GM21825 (cell line): Measurements from ENCODE around the gene CD300E.

Experiments
- ATAC-seq: cut with Tn5 transposase; IDR thresholded peaks from one replicate; pipeline ENCODE4 v1.9.1; 2021; ENCODE audit warnings: mild to moderate bottlenecking, moderate library complexity; ENCODE audit not compliant: unreplicated experiment

CD300E gene, protein sequence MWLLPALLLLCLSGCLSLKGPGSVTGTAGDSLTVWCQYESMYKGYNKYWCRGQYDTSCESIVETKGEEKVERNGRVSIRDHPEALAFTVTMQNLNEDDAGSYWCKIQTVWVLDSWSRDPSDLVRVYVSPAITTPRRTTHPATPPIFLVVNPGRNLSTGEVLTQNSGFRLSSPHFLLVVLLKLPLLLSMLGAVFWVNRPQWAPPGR

DNA sequence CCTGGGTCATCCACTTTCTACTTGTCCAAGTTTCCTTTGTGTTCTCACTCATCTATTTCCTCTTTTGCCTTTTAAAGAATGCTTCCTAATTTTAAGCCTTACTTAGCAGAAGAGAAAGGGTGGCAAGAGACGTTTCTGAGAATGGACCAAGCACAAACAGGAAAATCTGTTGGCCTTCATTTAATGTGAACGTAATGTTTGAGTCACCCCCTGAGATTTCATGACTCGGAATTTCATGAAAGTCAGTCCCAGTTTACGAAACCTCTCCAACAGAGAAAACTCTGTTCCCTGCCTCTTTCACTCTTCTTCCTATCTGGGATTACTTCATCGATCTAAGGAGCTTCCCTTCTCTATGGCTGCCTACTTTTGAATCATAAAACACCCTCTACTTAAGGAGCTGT lies at the start of gene CD300E:
Gene CD300E (minus strand): TSS at position 46 of the 401 bp plus-strand sequence. CDS start 117 bp downstream, outside the sequence.
- no peak for ATAC-seq

DNA sequence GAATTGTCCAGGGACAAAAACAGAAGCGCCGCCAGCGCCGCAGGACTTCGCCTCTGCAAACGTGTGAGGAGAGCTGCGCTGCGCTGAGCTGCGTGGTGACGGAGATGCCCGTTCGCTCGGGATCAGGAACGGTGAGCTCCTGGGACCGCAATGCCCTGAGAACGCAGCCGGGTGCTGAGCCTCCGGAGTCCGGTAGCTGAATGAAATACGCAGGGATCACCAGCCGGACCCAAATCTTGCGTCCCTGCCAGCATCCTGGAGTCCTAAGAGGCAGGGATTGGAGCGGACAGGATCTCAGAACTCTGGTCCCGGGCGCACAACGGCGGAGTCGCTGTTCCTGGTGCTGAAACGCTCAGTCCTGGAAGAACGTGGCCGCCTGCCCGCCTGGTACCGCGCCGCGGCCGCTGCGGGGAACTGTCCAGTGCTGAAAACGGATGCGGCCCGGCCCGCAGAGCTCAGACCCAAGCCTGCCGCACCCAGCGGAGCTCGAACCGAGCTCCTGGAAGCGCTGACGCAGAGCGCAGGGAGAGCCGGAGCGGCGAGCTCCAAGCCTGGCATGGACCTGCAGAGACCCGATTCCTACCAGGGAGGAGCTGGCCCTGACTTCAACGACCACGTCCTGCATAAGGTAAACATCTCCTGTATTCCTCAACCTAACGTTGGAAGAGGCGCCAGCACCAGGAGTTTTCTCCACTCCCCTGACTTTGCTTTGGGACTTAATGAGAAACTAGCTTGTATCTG lies 47.7 kb upstream of the CD300E start:
- ATAC-seq, result no peak

DNA sequence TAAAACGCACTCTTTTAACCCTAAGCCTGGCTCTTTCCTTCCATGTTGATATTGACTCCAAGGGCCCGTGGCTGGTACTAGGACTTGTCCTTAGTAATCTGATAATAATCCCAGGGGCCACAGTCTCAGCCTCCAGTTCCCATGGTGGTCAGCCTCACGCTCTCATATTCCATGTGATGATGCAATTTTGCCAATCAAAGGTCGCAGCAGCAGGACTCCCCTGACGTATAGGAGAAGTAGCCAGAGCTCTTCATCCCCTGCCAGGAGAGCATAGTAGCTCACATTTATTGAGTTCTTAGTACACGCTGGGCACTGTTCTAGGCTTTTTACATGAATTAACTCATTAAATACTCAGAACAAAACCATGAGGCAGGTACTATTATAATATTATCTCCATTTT lies 46.8 kb upstream of the CD300E start:
- no peak for ATAC-seq

DNA sequence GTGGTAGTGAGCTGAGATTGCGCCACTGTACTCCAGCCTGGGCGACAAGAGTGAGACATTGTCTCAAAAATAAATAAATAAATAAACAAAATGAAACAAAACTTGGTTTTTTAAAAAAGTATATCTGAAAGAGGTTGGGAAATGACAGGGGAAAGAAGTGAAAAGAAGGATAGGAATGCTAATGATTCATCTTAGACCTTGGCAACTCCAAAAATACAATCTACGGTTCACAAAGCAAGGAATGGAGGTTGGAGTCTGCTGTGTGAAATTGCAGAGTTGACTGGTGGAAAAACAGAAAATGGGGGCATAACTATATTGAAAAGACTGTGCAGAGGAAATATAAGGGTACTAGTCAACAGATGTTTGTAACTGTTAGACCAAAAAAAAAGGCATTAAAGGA lies 40.0 kb upstream of the CD300E start:
- ATAC-seq, result no peak

DNA sequence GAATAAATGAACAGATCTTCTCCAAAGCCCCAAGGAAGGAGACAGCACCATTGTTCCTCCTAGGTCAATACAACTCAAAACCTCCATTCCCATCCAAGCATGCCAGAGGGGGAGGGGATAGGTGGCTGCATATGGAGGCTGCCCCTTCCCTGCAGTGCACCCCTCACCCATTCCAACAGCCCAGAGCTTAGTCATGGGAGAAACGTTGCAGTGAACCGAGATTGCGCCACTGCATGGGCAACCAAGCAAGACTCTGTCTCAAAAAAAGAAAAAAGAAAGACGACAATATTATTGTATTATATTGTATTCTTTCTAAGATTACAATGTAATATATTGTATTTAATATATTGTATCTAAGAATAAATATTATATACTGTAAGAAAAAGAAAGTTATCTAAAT lies 36.4 kb upstream of the CD300E start:
- ATAC-seq, result no peak

DNA sequence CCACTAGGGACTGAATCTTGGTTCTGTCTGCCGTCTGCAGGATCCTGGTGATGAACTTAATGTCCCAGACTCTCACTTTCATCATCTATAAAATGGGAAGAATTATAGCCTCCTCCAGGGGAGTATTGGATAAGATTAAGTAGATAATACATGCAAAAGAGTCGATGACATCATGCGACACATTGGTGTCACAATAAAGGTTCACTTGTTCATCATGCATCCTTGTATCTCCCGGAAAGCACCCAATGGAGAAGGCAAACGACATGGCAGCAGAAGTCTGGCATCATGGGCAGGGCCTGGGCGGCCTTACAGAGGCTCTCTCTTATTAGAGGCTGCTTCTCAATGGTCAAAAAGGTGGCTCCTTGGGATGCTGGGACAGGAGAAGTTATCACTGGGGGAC lies 35.1 kb upstream of the CD300E start:
- no peak for ATAC-seq

DNA sequence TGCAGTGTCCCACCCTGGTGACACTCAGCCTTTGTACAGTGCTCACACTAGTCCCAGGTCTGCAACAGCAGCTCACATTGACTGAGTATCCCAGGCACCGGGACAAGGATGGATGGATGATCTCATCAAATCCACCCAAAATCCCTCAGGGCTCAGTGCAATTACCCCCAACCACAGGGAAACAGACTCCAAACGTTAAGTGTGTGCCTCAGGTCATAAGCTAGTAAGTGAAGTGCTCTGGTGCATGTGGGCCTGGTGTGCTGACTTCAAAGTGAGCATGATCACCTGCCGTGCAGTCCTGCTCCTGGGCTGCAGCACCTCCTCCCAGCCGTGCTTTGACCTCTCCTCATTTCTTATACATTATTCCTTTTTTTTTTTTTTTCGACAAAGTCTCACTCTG lies 31.2 kb upstream of the CD300E start:
- no peak for ATAC-seq

DNA sequence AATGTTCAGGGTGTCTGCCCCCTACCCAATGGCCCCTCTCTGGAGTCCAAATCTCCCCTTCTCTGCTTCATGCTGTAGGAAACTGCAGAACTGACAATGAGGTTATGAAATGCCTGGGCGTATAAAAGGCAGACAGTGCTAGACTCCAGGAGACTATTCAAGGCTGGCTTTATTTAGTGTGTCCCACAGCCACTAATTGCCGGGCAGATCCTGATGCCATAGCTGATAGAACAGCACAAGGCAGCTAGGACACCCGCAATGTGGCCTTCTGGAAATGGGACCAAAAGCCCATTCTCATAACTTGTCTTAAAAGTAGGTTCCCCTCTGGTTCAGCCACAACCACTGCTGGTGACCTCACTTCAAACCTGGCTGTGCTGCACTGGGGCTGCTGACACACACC lies 28.5 kb upstream of the CD300E start:
- ATAC-seq, result no peak

DNA sequence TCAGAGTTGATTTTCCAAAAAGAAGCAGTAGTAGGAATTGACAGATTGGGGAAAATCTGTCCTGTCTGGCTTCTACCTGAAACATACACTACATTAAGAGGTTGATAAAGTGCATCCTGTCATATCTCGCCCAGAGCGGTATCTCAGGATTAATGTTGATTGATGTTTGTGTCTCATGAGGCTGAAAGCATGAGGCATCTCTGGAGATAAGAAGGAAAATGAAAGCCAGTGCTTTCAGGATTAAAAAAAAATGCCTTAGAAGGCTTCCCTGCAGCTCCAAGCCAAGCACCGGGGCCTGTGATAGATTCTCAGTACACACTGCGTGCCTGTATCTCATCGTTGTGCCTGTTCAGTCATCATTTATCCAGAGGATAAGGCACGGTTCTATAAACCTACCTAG lies 26.4 kb upstream of the CD300E start:
- no peak for ATAC-seq

DNA sequence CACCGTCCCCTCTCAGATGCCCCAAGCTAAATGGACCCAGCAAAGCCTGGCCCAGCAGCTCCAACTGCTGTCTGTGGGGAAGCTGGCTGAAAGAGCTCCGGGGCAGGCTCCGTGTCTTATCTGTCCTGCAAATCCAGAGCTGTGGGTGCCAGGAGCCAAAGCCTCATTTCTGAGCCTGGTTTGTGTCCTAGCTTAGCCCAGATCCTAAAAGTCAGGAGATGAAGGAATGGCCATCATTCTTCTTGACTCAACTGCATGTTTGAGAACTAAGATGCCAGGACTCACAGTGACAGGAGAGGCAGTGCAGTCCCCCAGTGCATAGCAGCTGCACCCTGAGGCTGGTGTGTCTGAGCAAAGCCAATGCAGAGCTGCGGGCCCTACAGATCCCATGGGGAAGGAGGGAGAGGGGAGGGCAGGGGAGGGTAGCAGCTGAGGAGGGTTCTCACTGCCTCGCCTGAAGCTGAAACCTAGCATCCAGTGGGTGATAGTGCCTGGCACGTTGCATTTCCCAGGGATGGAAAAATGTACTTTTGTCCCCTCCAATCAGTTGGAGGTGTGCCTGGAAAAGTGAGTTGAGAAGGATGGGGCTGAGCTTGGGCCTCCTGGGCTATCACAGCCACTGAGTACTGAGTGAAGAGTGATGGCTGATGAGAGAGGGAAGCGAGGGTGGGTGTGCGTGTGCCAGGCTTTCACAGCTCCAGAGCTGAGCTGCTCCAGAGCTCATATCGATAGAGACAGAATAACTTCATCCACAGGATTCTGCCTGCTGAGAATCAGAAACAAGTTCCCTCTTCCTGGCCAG lies 24.5 kb upstream of the CD300E start:
- ATAC-seq, result no peak

DNA sequence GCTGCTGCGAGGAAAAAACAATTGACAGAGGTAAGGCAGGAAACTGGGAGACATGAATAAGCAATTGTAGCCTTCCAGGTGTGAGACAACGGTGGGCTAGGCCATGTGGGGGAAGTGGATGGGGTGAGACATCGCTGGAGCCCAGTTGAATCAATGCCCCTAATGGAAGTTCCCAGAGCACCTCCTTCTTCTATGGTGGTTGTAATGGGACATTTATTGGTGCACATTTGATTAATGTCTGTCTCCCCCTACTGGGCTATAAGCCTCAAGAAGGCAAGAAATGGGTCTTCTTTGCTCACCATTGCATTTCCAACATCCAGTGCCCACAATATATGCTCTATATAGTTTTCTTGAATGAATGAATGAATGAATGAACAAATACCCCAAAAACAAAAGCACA lies 22.7 kb upstream of the CD300E start:
- no peak for ATAC-seq

DNA sequence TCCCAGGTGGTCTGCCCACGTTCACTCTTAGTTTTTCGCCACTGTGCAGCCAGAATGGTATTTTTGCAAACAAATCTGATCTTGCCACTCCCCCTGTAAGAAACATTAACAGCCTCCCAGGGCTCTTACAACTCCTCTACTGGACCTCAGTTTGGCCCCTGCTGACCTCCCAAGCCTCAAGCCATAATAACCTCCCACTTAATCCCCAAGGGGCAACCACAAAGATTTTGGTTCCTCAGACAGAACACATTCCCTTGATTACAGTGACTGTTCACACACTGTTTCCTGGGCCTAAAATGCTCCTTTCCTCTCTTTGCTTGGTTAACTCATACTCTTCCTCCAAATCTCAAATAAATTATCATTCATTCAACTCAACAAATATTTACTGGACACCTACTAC lies 21.5 kb upstream of the CD300E start:
- ATAC-seq, result no peak

DNA sequence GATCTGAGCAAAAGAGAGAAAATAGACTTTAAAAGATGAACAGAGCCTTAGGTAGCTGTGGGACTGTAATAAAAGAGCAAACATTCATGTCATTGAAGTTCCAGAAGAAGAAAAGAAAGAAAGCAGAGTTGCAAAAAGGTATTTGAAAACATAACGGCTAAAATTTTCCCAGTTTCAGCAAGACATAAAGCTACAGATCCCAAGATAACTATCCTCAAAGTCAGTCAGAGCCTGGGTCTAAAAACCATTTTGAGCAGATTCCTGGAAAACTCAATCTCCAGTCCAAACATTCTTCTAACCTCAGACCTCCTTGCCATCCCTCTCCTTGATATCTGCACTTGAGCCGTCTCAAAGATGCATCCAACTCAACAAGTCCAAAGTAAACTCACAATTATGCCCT lies 20.9 kb upstream of the CD300E start:
- no peak for ATAC-seq

DNA sequence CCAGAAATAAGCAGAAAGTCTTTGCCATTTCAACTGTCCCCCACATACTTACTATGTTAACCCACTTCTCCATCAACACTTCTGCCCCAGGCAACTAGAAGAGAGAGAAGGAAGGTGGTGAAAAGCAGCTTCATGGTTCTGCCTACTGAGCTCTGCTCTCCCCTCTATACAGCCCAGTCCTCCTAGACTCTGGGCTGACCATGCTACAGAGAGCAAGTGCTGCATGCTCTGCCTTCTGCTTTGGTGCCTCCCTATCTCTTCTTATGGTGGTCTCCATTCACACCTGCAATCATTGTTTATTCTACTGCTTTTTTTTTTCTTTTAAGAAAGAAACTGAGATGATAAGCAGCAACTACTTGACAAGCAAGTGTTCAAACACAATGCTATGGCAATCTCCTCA lies 20.3 kb upstream of the CD300E start:
- no peak for ATAC-seq

DNA sequence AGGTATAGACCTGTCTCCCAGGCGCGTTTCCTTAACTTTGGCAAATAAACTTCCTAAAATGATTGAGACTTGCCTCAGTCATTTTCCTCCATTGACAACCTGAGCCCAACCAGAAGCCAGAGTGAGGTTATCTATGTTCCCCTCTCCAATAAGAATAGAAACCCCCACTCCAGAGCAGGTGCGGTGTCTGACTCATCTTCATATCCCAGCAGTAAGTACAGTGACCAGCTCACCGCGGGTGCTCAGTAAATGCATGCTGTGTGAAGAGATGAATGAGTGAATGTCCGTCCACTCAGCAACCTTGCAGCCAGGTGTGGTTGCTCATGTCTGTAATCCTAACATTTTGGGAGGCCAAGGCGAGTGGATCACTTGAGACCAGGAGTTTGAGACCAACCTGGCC lies 19.5 kb upstream of the CD300E start:
- ATAC-seq, result no peak

DNA sequence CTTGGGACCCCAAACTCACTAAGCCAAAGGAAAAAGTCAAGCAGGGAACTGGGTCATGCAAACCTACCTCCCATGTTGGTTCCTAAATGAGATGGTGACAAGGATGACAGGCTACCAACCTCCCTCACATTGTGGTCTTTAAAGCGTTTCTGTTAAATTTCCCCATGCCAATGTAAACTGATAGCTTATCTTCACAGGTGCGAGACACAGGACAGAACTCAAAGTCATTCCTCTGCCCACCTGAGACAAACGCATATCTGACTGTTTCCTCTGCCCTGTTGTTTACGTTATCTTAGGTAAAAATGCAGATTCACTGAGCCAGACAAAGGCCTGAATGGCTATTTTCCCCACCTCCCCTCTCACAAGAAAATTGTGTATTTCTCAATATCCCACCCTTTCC lies 19.0 kb upstream of the CD300E start:
- ATAC-seq, result no peak

DNA sequence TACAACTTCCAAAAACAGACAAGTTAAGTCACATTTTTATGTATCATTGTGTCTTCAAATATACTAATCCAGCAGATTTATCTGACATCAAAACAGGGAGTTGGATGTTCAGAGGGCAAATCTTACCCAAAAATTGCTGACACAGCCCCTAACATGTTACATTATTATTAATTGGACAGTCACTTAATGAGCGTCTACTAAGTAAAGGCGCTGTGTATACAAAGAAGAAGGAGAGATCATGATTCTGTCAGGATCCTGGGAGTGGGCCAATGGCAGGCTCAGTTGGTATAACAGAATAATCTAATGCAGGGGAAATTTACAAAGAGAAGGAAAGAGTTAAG lies 18.4 kb upstream of the CD300E start:
- ATAC-seq, result no peak

DNA sequence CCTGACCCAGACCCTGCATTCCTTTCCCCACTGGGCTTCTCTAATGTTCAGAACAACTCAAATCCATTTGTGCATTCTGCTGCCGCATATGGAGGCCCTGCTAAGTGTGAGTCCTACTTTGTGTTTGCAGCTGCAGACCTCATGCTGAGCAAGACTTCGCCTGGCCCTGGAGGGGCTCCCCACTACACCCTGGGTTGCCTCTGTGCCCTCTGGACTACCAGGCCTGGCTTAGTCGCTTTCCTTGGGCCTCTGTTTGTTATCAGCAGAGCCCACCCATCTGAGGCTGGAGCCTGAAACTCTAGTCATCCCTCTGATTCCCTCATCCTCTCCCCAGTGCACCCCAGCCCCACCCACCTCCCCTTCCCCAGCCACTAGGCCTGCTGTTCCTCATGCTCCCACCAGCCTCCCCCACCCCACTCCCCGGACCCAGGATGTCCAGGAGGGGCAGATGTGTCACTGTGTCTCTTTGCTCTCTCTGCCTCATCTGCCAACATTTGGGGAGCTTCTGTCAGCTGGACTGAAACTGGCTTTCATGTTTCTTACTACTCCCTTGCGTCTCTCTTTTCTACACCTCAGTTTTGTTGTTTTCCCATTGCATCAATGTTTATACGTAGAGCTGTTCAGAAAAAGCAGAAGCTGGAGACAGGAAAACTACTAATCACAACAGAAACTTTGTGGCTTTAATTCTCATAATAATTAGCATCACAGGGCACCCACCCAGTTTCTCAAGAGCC lies 17.9 kb upstream of the CD300E start:
- ATAC-seq, result no peak

DNA sequence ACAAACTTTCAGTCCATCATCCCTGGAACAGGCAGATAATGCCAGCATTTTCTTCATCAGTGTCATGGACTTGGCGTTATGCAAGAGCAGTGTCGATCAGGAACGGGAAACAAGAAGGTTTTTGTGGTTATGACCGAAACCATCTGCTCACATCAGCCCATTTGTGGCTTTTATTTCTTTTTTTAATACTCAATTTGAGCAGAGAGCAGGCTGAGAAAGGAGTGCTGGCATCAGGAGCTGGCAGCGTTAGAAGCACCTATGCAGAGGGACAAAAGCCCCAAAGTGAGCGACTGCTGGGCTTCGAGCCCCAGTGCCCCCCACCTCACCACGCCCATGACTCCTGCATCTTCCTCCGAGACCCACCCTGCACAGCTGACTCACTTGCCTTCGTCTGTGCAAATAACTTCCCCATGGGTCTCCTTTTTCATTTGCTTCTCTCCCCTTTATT lies 16.2 kb upstream of the CD300E start:
- no peak for ATAC-seq

DNA sequence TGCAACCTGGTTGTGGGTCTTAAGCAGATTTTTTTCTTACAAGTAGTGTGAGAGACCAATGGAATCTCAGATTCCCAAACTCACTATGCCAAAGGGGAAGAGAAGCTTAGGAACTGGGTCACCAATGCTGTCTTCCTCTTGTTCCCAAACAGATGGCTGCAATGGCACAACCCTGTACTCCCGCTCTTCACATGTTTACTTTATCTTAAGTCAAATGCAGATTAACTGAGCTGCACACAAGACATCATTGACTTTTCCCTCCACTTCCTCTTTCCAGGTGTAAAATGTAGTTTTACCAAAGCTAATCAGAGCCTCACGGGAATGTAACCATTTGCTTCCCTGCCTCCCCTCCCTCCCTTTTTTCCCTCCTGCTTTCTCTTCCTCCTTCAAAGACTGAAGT lies 14.4 kb upstream of the CD300E start:
- no peak for ATAC-seq

DNA sequence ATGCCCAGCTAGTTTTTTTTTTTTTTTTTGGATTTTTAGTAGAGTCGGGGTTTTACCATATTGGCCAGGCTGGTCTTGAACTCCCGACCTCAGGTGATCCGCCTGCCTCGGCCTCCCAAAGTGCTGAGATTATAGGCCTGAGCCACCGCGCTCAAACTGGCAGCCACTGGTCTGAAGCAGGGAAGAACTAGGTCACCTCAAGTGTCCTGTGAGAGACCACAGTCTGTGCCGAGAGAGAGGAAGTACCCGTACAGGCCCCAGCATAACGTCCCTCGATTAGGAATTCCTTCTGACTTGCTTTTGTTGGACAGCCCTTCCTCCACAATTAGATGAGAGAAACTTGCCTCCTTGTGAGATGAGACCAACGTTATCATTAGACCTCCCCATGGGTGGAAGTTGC lies 13.7 kb upstream of the CD300E start:
- ATAC-seq, result no peak
